ENCODE data around the gene TRHDE. TPM values are rescaled to one million over a fixed set of nuclear protein-coding genes. Genes with fewer than 3 reads are reported as not detected.

Gene TRHDE, protein sequence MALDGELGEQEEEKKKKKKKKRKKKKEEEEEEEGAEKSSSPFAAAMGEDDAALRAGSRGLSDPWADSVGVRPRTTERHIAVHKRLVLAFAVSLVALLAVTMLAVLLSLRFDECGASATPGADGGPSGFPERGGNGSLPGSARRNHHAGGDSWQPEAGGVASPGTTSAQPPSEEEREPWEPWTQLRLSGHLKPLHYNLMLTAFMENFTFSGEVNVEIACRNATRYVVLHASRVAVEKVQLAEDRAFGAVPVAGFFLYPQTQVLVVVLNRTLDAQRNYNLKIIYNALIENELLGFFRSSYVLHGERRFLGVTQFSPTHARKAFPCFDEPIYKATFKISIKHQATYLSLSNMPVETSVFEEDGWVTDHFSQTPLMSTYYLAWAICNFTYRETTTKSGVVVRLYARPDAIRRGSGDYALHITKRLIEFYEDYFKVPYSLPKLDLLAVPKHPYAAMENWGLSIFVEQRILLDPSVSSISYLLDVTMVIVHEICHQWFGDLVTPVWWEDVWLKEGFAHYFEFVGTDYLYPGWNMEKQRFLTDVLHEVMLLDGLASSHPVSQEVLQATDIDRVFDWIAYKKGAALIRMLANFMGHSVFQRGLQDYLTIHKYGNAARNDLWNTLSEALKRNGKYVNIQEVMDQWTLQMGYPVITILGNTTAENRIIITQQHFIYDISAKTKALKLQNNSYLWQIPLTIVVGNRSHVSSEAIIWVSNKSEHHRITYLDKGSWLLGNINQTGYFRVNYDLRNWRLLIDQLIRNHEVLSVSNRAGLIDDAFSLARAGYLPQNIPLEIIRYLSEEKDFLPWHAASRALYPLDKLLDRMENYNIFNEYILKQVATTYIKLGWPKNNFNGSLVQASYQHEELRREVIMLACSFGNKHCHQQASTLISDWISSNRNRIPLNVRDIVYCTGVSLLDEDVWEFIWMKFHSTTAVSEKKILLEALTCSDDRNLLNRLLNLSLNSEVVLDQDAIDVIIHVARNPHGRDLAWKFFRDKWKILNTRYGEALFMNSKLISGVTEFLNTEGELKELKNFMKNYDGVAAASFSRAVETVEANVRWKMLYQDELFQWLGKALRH
- total RNA-seq (2022; extraction: Qiagen RNA extraction) = 0.01 to 0.18 TPM (median 0.07 TPM) in 5 replicates

GRCh38 chr12:72272091-72272661 is at the start of gene TRHDE:
TSS of gene TRHDE (plus strand) at chr12:72272370. CDS start at chr12:72272644, 274 bp downstream.

